GM04503 (cell line): ENCODE data around the gene METAP2.
"Not testable (repeated sequence)": the region's sequence is repeated elsewhere in the genome, so short reads cannot be mapped to it uniquely, and the experiment has no call there.

ENCODE experiments used
- DNase-seq: peaks from one replicate; pipeline ENCODE4 v3.0.0-alpha.2; 2012; ENCODE audit warnings: low read depth

METAP2 gene

DNA sequence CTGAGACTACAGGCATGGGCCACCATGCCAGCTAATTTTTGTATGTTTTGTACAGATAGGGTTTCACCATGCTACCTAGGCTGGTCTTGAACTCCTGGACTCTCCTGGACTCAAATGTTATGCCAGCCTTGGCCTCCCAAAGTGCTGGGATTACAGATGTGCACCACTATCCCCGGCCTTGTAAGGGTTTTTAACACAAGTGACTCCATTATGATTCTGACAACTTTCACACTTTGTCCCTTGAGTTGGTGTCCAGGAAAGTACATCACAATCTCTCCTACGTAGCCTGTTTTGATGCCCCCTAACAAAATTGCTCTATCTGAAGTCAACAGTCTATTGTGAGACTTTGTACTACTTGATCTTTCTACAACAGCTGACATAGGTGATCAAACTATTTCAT is 11.4 kb upstream of the METAP2 start:
- no peak for DNase-seq

GRCh38 chr12:95463050-95463449 is 10.9 kb upstream of the METAP2 start:
- no peak for DNase-seq

GRCh38 chr12:95463776-95464175 is 10.2 kb upstream of the METAP2 start:
- not testable (repeated sequence) for DNase-seq

- no peak for DNase-seq
Observed at GRCh38 chr12:95465275-95465674, 8.7 kb upstream of the METAP2 start.

DNA sequence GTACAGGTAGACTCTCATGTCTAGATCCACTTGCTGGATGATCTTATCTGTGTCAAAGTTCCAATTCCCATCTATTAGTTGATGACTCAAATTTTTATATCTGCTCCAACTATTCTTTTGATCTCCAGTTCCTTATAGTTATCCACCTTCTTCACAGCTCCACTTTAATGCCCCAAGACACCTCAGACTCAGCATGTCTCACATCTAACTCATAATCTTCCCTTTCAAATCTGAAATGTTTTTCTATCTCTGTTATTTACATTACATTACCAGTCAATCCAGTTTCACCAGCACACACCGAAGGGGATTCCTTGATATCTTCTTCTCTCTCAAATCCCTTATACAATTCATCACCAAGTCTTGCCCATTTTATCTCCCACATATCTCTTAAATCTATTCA is 3.7 kb upstream of the METAP2 start:
- DNase-seq, result no peak

DNA sequence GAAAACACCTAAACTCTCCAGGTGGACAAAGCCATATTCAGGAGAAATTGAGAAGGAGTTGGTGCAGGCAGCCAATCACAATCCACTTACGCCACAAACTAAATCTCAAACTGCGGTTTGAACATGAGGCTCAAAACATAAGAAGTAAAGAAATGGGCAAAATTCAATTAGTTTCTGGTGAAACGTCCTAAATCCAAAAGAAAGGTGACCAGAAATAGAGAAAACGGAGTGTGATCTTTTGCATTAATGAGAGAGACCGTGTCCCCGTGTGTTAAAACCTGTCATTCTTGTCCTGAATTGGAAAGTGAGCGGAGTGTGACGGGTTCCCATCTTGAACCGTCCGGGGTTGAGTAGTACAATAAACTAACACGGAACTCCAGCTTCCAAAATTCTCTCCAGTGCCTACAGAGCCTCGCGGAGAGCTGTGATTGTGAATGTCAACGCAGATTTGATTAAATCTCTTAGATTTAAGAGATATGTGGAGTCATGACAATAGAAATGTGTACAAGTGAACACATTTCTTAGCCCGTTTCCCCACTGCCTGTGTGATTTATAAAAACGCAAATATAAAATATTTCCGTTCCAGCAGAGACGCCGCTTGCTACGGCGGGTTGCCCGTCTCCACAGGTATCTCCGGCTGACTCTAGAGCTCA is 595 bp upstream of the METAP2 start:
- no peak for DNase-seq

DNA sequence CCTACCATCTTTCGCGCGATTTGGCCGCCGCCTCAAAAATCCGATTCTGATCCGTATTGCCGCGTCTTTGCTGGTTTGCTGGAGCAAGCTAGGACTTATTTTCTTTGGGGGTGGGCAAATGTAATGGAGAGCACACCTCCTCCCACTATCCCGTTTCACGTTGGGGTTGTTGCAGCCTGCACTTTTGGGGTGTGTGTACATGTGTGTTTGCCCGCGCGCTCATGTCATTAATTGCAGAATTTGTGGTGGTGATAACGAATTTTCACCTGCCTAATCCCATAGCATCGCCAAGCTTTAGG is 657 bp downstream of the METAP2 start:
- DNase-seq, result no peak

GRCh38 chr12:95480230-95480629 is 6.3 kb downstream of the METAP2 start:
- no peak for DNase-seq

GRCh38 chr12:95481072-95481471 is 7.1 kb downstream of the METAP2 start:
- no peak for DNase-seq

DNA sequence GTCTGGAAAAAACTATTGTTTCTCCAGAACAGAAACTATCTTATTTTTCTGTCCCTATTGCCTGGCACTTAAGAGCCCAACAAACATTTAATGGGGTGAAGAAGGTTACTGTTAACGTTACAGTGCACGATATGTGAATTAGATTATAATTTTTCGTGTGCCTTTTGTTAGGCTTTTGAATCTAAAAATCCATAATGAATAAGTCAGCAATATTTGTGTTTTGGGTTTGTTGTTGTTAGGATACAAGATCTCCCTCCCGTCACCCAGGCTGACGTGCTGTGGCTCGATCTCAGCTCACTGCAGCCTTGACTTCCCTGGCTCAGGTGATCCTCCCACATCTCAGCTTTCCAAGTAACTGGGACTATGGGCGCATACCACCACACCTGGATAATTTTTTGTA is 7.9 kb downstream of the METAP2 start:
- no peak for DNase-seq

GRCh38 chr12:95482564-95482963 is 8.6 kb downstream of the METAP2 start:
- not testable (repeated sequence) for DNase-seq

GRCh38 chr12:95484524-95484923 is 10.6 kb downstream of the METAP2 start:
- no peak for DNase-seq

GRCh38 chr12:95487024-95487423 is 13.1 kb downstream of the METAP2 start:
- DNase-seq, result no peak

DNA sequence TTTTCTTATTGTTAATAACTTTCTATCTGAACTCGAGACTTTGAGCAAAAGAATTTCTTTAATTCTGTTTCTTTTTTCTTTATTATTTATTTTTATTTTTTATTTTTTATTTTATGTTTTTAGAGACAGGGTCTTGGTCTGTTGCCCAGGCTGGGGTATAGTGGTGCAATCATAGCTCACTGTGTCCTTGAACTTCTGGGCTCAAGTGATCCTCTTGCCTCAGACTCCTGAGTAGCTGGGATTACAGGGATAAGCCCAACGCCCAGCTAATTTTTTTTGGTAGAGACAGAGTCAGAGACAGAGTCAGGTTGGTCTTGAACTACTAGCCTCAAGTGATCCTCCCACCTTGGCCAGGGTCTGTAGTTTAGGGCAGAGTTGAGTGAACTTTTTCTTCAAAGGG is 18.5 kb downstream of the METAP2 start:
- DNase-seq, result no peak

GRCh38 chr12:95494888-95495287 is 20.9 kb downstream of the METAP2 start:
- DNase-seq, result no peak

GRCh38 chr12:95495433-95495832 is 21.5 kb downstream of the METAP2 start:
- DNase-seq, result no peak

GRCh38 chr12:95497031-95497430 is 23.1 kb downstream of the METAP2 start:
- no peak for DNase-seq

DNA sequence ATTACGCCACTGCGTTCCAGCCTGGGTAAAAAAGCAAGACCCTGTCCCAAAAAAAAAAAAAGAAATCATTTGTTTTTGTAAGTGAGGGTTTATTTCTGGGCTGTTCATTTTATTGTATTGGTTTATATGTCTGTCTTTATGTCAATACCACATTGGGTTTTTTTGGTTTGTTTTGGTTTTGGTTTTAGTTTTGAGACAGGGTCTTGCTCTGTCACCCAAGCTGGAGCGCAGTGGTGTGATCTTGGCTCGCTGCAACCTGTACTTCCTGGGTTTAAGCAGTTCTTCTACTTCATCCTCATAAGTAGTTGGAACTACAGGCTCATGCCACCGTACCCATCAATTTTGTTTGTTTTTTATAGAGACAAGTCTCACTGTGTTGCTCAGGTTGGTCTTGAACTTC is 25.0 kb downstream of the METAP2 start:
- DNase-seq, result no peak

- DNase-seq, result no peak
Observed at GRCh38 chr12:95499772-95500171, 25.8 kb downstream of the METAP2 start.

- DNase-seq, result no peak
Observed at GRCh38 chr12:95504140-95504539, 30.2 kb downstream of the METAP2 start.

DNA sequence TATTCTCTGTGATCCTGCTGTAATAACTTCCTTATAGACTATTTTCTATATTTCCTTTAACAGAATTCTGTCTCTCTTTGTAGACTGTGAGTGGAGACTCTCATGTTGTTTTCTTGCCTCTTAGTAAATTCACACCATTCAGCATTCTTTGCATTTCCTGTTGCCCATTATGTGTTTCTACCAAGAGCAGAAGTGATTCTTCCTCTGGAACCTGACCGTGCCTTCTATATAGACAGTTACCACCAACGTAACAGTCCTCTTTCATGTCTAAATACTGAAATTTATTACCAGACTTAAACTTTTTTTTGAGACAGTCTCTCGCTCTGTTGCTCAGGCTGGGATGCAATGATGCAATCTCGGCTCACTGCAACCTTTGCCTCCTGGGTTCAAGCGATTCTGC is 31.1 kb downstream of the METAP2 start:
- no peak for DNase-seq

- no peak for DNase-seq
Observed at GRCh38 chr12:95506707-95507523, 33.0 kb downstream of the METAP2 start.

GRCh38 chr12:95509300-95509699 is 35.3 kb downstream of the METAP2 start:
- no peak for DNase-seq

GRCh38 chr12:95511977-95512376 is 38.0 kb downstream of the METAP2 start:
- no peak for DNase-seq
